ENCODE data around the gene LRRC52.
"Not testable (repeated sequence)": the region's sequence is repeated elsewhere in the genome, so short reads cannot be mapped to it uniquely, and the experiment has no call there.

Gene LRRC52

DNA sequence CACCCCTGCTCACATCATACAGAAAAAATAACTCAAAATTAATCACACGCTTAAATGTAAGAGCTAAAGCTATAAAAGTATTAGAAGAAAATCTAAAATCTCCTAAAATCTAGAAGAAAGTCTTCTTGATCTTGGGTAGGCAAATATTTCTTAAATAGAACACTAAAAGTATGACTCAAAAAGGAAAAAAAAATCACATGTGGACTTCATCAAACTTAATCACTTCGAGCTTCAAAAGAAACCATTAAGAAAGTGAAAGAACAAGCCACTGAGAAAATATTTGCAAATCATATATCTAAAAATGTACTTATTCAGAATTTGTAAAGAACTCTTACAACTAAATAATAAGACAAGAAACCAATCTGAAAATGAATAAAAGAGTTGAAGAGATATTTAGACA lies 32.7 kb downstream of the LRRC52 start:
- H3K4me3 ChIP-seq (ENCODE audit: low read depth, low read length) = no peak overlapping the region
- TF ChIP-seq, protein P1, sequence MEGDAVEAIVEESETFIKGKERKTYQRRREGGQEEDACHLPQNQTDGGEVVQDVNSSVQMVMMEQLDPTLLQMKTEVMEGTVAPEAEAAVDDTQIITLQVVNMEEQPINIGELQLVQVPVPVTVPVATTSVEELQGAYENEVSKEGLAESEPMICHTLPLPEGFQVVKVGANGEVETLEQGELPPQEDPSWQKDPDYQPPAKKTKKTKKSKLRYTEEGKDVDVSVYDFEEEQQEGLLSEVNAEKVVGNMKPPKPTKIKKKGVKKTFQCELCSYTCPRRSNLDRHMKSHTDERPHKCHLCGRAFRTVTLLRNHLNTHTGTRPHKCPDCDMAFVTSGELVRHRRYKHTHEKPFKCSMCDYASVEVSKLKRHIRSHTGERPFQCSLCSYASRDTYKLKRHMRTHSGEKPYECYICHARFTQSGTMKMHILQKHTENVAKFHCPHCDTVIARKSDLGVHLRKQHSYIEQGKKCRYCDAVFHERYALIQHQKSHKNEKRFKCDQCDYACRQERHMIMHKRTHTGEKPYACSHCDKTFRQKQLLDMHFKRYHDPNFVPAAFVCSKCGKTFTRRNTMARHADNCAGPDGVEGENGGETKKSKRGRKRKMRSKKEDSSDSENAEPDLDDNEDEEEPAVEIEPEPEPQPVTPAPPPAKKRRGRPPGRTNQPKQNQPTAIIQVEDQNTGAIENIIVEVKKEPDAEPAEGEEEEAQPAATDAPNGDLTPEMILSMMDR (IDR thresholded peaks at IDR 0.05; ENCODE audit: insufficient read depth, low read depth, low read length, missing control alignments) = no peak
- DNase-seq (ENCODE audit: low read depth) = no peak

DNA sequence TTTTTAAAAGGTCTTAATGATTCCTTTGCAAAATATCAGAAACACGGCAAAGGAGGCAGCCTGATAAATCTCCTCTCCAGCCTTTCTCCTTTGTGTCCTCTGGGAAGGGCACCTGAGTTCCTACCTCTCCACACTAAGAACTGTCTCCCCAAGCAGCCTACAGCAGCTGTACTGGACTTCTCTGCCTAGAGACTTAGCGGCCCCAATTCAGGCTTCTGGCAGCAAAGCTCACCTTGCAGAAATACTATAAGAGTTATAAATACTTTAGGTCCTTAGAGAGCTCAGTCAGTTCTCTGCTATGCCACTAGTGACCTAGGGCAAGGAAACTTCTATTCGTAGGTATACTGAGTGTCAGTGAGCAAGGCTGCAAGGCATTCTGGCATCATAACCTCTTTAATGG lies 33.9 kb downstream of the LRRC52 start:
- H3K4me3 ChIP-seq (ENCODE audit: low read depth, low read length) = no peak overlapping the region
- DNase-seq (ENCODE audit: low read depth) = no peak
- TF ChIP-seq, protein P1 (IDR thresholded peaks at IDR 0.05; ENCODE audit: insufficient read depth, low read depth, low read length, missing control alignments) = no peak

DNA sequence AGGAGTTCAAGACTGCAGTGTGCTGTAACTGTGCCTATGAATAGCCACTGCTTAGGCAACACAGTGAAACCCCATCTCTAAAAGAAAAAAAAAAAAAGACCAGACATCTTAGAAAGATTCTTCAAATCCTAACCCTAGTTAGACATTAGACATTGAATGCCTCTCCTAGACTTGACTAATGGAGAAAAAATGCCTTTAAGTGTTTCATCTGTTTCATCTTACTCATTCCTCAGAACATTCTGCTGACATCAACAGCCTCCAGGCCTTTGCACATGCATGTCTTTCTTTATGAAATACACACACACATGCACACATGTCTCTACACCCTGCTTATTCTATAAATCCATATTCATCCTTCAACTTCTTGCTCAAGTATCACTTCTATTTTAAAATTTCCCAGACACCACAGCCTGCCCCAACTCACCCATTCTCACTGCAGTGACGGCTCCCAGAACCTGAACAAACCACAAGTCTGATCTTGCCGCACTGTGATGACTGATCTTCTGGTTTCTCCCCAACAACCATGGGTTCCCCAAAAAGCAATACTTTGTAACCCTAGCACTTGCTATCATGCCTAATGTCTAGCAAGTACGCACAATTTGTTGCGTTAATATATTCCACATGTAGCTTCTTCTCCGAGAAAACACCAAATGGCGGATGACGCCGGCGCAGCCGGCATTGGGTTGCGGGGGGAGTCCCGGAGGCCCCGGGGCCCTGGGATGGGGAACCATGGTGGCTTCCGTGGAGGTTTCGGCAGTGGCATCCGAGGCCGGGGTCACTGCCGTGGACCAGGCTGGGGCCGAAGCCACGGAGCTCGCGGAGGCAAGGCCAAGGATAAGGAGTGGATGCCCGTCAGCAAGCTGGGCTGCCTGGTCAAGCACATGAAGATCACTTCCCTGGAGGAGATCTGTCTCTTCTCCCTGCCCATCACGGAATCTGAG lies 37.4 kb downstream of the LRRC52 start:
- no peak for DNase-seq (ENCODE audit: low read depth)
- no peak overlapping the region for H3K4me3 ChIP-seq (ENCODE audit: low read depth, low read length)
- TF ChIP-seq, protein P1 (IDR thresholded peaks at IDR 0.05; ENCODE audit: insufficient read depth, low read depth, low read length, missing control alignments) = no peak

DNA sequence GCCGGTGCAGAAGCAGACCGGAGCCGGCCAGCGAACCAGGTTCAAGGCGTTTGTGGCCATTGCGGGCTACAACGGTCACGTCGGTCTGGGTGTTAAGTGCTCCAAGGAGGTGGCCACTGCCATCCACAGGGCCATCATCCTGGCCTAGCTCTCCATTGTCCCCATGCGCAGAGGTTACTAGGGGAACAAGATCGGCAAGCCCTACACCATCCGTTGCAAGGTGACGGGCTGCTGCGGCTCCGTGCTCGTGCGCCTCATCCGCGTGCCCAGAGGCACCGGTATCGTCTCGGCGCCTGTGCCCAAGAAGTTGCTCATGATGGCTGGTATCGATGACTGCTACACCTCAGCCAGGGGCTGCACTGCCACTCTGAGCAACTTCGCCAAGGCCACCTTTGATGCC lies 38.1 kb downstream of the LRRC52 start:
- DNase-seq (ENCODE audit: low read depth) = no peak
- TF ChIP-seq, protein P1 (IDR thresholded peaks at IDR 0.05; ENCODE audit: insufficient read depth, low read depth, low read length, missing control alignments) = no peak
- no peak overlapping the region for H3K4me3 ChIP-seq (ENCODE audit: low read depth, low read length)

DNA sequence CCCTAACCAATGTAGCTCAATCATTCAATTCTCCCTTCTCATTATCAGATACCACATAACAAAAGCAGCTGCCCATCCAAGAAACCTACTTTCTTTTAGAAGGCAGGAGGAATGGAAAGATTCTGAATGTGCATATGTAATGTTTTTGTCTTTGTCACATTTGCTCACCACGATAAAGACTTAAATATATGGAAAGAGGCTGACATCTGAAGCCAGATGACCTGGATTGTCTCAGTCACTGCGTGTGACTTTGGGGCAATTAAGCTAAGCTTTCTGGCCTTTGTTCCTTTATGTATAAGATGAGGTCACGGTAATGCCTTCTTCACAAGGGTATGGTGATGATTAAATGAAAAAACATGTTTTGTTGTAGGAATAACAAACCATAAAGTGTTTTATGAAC lies 42.6 kb downstream of the LRRC52 start:
- DNase-seq (ENCODE audit: low read depth) = no peak
- H3K4me3 ChIP-seq (ENCODE audit: low read depth, low read length) = no peak overlapping the region
- TF ChIP-seq, protein P1 (IDR thresholded peaks at IDR 0.05; ENCODE audit: insufficient read depth, low read depth, low read length, missing control alignments) = no peak

DNA sequence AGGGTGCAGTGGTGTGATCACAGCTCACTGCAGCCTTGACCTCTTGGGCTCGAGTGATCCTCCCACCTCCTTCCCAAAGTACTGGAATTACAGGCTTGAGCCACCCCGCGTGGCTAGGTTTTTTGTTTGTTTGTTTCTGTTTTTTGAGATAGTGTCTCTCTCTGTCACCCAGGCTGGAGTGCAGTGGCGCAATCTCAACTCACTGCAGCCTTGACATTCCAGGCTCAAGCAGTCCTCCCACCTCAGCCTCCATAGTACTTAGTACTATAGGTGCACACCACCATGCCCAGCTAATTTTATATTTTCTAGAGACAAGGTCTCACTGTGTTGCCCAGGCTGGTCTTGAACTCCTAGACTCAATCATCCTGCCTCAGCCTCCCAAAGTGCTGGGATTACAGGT lies 47.6 kb downstream of the LRRC52 start:
- H3K4me3 ChIP-seq (ENCODE audit: low read depth, low read length); DNase-seq (ENCODE audit: low read depth): not testable (repeated sequence)

DNA sequence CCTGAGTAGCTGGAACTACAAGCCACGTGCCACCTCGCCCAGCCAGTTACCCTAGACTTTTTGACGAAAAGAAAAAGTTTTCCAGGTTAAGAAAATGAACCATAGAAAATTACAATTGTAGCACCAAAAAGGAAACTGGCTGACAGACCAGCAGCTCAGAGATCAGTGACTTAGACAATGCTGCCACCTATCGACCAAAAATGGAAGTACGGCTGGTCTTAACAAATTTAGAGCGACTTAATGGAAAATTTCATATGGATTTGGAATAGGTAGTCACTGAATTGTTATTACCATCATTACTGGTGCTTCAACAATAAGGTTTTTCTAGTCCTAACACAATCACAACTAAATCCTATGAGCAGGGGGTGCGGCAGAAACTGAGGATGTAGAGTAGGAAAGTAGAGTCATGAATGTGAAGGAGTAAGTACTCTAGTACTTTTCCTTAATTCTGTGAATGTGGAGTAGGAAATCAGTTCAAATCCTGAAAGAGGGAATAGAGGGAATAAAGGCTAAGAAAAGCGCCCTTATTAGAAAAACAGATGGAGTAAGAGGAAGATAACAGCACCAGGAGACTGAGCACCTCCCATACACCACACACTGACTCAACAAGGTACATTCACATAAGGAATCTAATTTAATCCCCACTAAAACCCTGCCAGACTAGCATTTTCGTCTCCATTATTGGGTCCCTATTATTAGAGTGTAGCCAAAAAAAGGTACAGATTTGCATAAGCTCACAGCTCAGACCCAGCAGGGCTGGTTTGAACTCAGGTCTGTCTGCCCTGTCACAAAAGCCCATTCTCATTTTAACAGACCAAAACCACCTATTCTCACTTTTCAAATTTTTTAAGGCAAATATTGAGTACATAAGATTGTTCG lies 49.4 kb downstream of the LRRC52 start:
- TF ChIP-seq, protein P1 (IDR thresholded peaks at IDR 0.05; ENCODE audit: insufficient read depth, low read depth, low read length, missing control alignments) = peak; percentile 81
- DNase-seq (ENCODE audit: low read depth) = peak; percentile 80
- H3K4me3 ChIP-seq (ENCODE audit: low read depth, low read length) = no peak overlapping the region
